Suprapubic skin (tissue), 4 donors: ENCODE measurements around the gene ANKRD7. TPM values are rescaled to one million over a fixed set of nuclear protein-coding genes. Genes with fewer than 3 reads are reported as not detected.
"Not testable (repeated sequence)": the region's sequence is repeated elsewhere in the genome, so short reads cannot be mapped to it uniquely, and the experiment has no call there.

ENCODE experiments used
- DNase-seq, 2 donors: peaks; one replicate each; pipeline ENCODE4 v3.0.0-alpha.2; 2019; ENCODE audit warnings: low spot score in 2 of 2
- H3K27ac ChIP-seq: fragments of 200-600 bp; sonication (generic); one replicate; pipeline ENCODE4 v1.5.1; 2019
- H3K27me3 ChIP-seq: fragments of 200-600 bp; sonication (generic); one replicate; pipeline ENCODE4 v1.5.1; 2019
- H3K36me3 ChIP-seq: fragments of 200-600 bp; sonication (generic); one replicate; pipeline ENCODE4 v1.5.1; 2019
- H3K4me1 ChIP-seq: fragments of 200-600 bp; sonication (generic); one replicate; pipeline ENCODE4 v1.5.1; 2019
- H3K4me3 ChIP-seq: fragments of 200-600 bp; sonication (generic); one replicate; pipeline ENCODE4 v1.5.1; 2019; ENCODE audit warnings: mild to moderate bottlenecking
- H3K9me3 ChIP-seq: fragments of 200-600 bp; sonication (generic); one replicate; pipeline ENCODE4 v1.5.1; 2019
- CTCF ChIP-seq, 2 donors: fragments of 200-600 bp in 1 of 2; fragments of 450-650 bp in 1 of 2; sonication (generic) in 1 of 2; IDR thresholded peaks; one replicate each; pipeline ENCODE4 v1.5.1; 2016 to 2019; ENCODE audit warnings: antibody characterized with exemption in 2 of 2, mild to moderate bottlenecking in 1 of 2, moderate library complexity in 1 of 2
- EP300 ChIP-seq: sonication (generic); formaldehyde crosslinking; IDR thresholded peaks from one replicate; pipeline ENCODE4 v1.6.1; 2017; ENCODE audit warnings: antibody characterized with exemption
- POLR2A ChIP-seq, 2 donors: fragments of 450-650 bp; IDR thresholded peaks; one replicate each; pipeline ENCODE4 v1.6.1; 2017; ENCODE audit warnings: antibody characterized with exemption in 2 of 2, mild to moderate bottlenecking in 2 of 2, moderate library complexity in 2 of 2
- POLR2AphosphoS5 ChIP-seq, 3 donors: sonication (generic); formaldehyde crosslinking; IDR thresholded peaks; one replicate each; pipeline ENCODE4 v1.6.1; 2017; ENCODE audit warnings: antibody characterized with exemption in 3 of 3
- WGBS: methylation state at CpG from one replicate; pipeline ENCODE4 v1.1.5; 2018; 5-methylcytosine and 5-hydroxymethylcytosine counted together
- total RNA-seq, 4 donors: library from RNA; depleted of rRNA; stranded (reverse); fragments of >200 nt; gene quantifications; one replicate each; pipeline ENCODE4 v1.1.0, GENCODE V29; 2016

ANKRD7 gene
- total RNA-seq, 4 donors from 2014 or later, result not detected

GRCh38 chr7:118219157-118219512, 5.4 kb upstream of the ANKRD7 start:
- H3K27ac ChIP-seq, result no peak overlapping the region
- peaks cover 3% of the 10 kb centered on the region for H3K4me1 ChIP-seq
- DNase-seq, result no peak
- no peak overlapping the region for H3K4me3 ChIP-seq
- H3K36me3 ChIP-seq, result no peaks in the 10 kb centered on the region
- no peak for TF ChIP-seq POLR2AphosphoS5 (IDR thresholded peaks at IDR 0.05)
- no peaks in the 10 kb centered on the region for H3K9me3 ChIP-seq
- no peaks in the 10 kb centered on the region for H3K27me3 ChIP-seq
- 96% methylated on average over 3 of the region's 3 CpGs for WGBS

- H3K9me3 ChIP-seq, result no peaks in the 10 kb centered on the region
- H3K4me3 ChIP-seq, result no peak overlapping the region
- DNase-seq, result no peak
- no peaks in the 10 kb centered on the region for H3K27me3 ChIP-seq
- no peaks in the 10 kb centered on the region for H3K36me3 ChIP-seq
- 78% methylated on average over 3 of the region's 3 CpGs for WGBS
- no peak overlapping the region for H3K27ac ChIP-seq
- no peaks in the 10 kb centered on the region for H3K4me1 ChIP-seq
- TF ChIP-seq EP300, result no peak
- no peak for TF ChIP-seq POLR2AphosphoS5 (IDR thresholded peaks at IDR 0.05)
- TF ChIP-seq POLR2A (IDR thresholded peaks at IDR 0.05), result no peak
- TF ChIP-seq CTCF (IDR thresholded peaks at IDR 0.05), result no peak
Observed at GRCh38 chr7:118220583-118220982, 3.9 kb upstream of the ANKRD7 start.

GRCh38 chr7:118222591-118222990, 1.9 kb upstream of the ANKRD7 start:
- no peak overlapping the region for H3K4me3 ChIP-seq
- no peaks in the 10 kb centered on the region for H3K4me1 ChIP-seq
- WGBS, result 56% methylated on average over 1 of the region's 1 CpG
- DNase-seq, result no peak
- H3K9me3 ChIP-seq, result no peaks in the 10 kb centered on the region
- H3K27me3 ChIP-seq, result no peaks in the 10 kb centered on the region
- no peaks in the 10 kb centered on the region for H3K36me3 ChIP-seq
- TF ChIP-seq CTCF (IDR thresholded peaks at IDR 0.05) (no peak), POLR2AphosphoS5 (IDR thresholded peaks at IDR 0.05) (no peak), POLR2A (IDR thresholded peaks at IDR 0.05) (no peak), EP300 (no peak)
- no peak overlapping the region for H3K27ac ChIP-seq

- WGBS, result 81% methylated on average over 1 of the region's 1 CpG
- Histone ChIP-seq H3K27ac (no peak overlapping the region), H3K27me3 (no peaks in the 10 kb centered on the region), H3K9me3 (no peaks in the 10 kb centered on the region), H3K4me1 (no peaks in the 10 kb centered on the region), H3K4me3 (no peak overlapping the region), H3K36me3 (no peaks in the 10 kb centered on the region)
- no peak for DNase-seq
- TF ChIP-seq POLR2A (IDR thresholded peaks at IDR 0.05) (no peak), POLR2AphosphoS5 (IDR thresholded peaks at IDR 0.05) (no peak), EP300 (no peak), CTCF (IDR thresholded peaks at IDR 0.05) (no peak)
Observed at GRCh38 chr7:118232837-118233236, 8.3 kb downstream of the ANKRD7 start.

GRCh38 chr7:118233799-118234198, 9.3 kb downstream of the ANKRD7 start:
- Histone ChIP-seq H3K9me3 (no peaks in the 10 kb centered on the region), H3K4me3 (no peak overlapping the region), H3K36me3 (no peaks in the 10 kb centered on the region), H3K4me1 (no peaks in the 10 kb centered on the region), H3K27me3 (no peaks in the 10 kb centered on the region), H3K27ac (no peak overlapping the region)
- DNase-seq, result no peak
- WGBS, result 79% methylated on average over 1 of the region's 1 CpG
- TF ChIP-seq CTCF (IDR thresholded peaks at IDR 0.05) (no peak), POLR2AphosphoS5 (IDR thresholded peaks at IDR 0.05) (no peak), POLR2A (IDR thresholded peaks at IDR 0.05) (no peak), EP300 (no peak)

- WGBS, result 100% methylated on average over 3 of the region's 3 CpGs
- TF ChIP-seq EP300 (no peak), CTCF (IDR thresholded peaks at IDR 0.05) (no peak), POLR2AphosphoS5 (IDR thresholded peaks at IDR 0.05) (no peak), POLR2A (IDR thresholded peaks at IDR 0.05) (no peak)
- no peaks in the 10 kb centered on the region for H3K36me3 ChIP-seq
- no peak overlapping the region for H3K4me3 ChIP-seq
- no peaks in the 10 kb centered on the region for H3K9me3 ChIP-seq
- DNase-seq, result no peak
- H3K27me3 ChIP-seq, result no peaks in the 10 kb centered on the region
- H3K4me1 ChIP-seq, result no peaks in the 10 kb centered on the region
- no peak overlapping the region for H3K27ac ChIP-seq
Observed at GRCh38 chr7:118239014-118239413, 14.5 kb downstream of the ANKRD7 start.

GRCh38 chr7:118240320-118240719, 15.8 kb downstream of the ANKRD7 start:
- not testable (repeated sequence) for H3K4me1 ChIP-seq, H3K4me3 ChIP-seq, H3K36me3 ChIP-seq, H3K9me3 ChIP-seq, H3K27ac ChIP-seq, H3K27me3 ChIP-seq, DNase-seq
- 99% methylated on average over 2 of the region's 2 CpGs for WGBS
